Stomach (tissue), 9 donors: ENCODE data around the gene ARRDC4. TPM values are rescaled to one million over a fixed set of nuclear protein-coding genes. Genes with fewer than 3 reads are reported as not detected.
A peak's percentile ranks its signal among the peaks of the same experiment; 100 is the strongest.

ENCODE experiments used
- DNase-seq, 2 donors: peaks; one replicate each; pipeline versions ENCODE4 v3.0.0 to v3.0.0-alpha.2; 2013 to 2019
- H3K27ac ChIP-seq, 5 donors: fragments of 200-600 bp in 4 of 5; sonication (generic) in 4 of 5; one replicate each; pipeline ENCODE4 v1.5.1; 2013 to 2019; ENCODE audit warnings: mild to moderate bottlenecking in 1 of 5, moderate library complexity in 1 of 5
- H3K27me3 ChIP-seq, 3 donors: fragments of 200-600 bp; sonication (generic); one replicate each; pipeline ENCODE4 v1.5.1; 2017 to 2019; ENCODE audit warnings: mixed run types in 1 of 3
- H3K36me3 ChIP-seq, 4 donors: fragments of 200-600 bp; sonication (generic); 1 replicate in 3 of 4; 2 replicates in 1 of 4; pipeline ENCODE4 v1.5.1; 2016 to 2019
- H3K4me1 ChIP-seq, 4 donors: fragments of 200-600 bp; sonication (generic); one replicate each; pipeline ENCODE4 v1.5.1; 2016 to 2019
- H3K4me3 ChIP-seq, 4 donors: fragments of 200-600 bp; sonication (generic) in 3 of 4; one replicate each; pipeline ENCODE4 v1.5.1; 2016 to 2019; ENCODE audit warnings: mild to moderate bottlenecking in 1 of 4
- H3K9me3 ChIP-seq, 4 donors: fragments of 200-600 bp; sonication (generic); one replicate each; pipeline ENCODE4 v1.5.1; 2016 to 2019
- CTCF ChIP-seq, 7 experiments: fragments of 450-650 bp in 4 of 7; fragments of 200-600 bp in 3 of 7; sonication (generic) in 3 of 7; IDR thresholded peaks; one replicate each; pipeline ENCODE4 v1.5.1; 2016 to 2019; ENCODE audit warnings: antibody characterized with exemption in 7 of 7, control low read depth in 2 of 7, mild to moderate bottlenecking in 1 of 7
- EP300 ChIP-seq: sonication (generic); formaldehyde crosslinking; IDR thresholded peaks from one replicate; pipeline ENCODE4 v1.6.1; 2017; ENCODE audit warnings: antibody characterized with exemption
- POLR2A ChIP-seq, 4 donors: fragments of 450-650 bp; IDR thresholded peaks; one replicate each; pipeline ENCODE4 v1.6.1; 2016; ENCODE audit warnings: antibody characterized with exemption in 4 of 4, control low read depth in 2 of 4, mild to moderate bottlenecking in 1 of 4, moderate library complexity in 1 of 4
- POLR2AphosphoS5 ChIP-seq, 3 donors: sonication (generic); formaldehyde crosslinking; IDR thresholded peaks; one replicate each; pipeline ENCODE4 v1.6.1; 2016; ENCODE audit warnings: antibody characterized with exemption in 3 of 3
- WGBS, 5 donors: extraction: QIAGEN DNeasy Blood & Tissue Kit in 3 of 5; methylation state at CpG; one replicate each; pipeline versions ENCODE4 v1.1.5 to v1.1.7; 2013 to 2018; 5-methylcytosine and 5-hydroxymethylcytosine counted together
- intact Hi-C: fragments of 100-400 bp; cut with DNase I; formaldehyde crosslinking; loops from one replicate; pipeline ENCODE4 v1.15.1; 2023; ENCODE audit warnings: low total_unique reads
- polyA plus RNA-seq, 3 donors: library from polyadenylated mRNA; stranded (reverse); fragments of 200-250 nt; gene quantifications; one replicate each; pipeline ENCODE4 v1.2.3, GENCODE V29; 2013
- total RNA-seq, 5 donors: library from RNA; depleted of rRNA; stranded (reverse); fragments of >200 nt; gene quantifications; one replicate each; pipeline versions ENCODE4 v1.1.0 to v1.2.3, GENCODE V29; 2014 to 2016
- donor health status: healthy with polysubstance abuse.
- donor health status: Bipolar disorder and iron deficiency.
- donor health status: healthy.

Gene ARRDC4
- total and polyA plus RNA-seq, 8 donors: 13.2 to 110 (median 49.2) TPM

DNA sequence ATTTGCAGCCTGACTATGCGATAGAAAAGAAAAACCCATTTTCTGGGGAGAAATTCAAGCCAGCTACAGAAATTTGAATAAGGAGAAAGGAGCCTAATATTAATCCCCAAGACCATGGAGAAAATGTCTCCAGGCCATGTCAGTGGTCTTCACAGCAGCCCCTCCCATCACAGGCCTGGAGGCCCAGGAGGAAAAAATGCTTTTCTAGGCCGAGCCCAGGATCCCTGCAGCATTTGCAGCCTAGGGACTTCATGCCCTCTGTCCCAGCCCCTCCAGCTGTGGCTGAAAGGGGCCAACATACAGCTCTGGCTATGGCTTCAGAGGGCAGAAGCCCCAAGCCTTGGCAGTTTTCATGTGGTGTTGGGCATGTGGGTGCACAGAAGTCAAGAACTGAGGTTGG lies 26.3 kb downstream of the ARRDC4 start:
- Histone ChIP-seq H3K4me1 (no peaks in the 10 kb centered on the region), H3K36me3 (no peaks in the 10 kb centered on the region), H3K4me3 (no peak overlapping the region), H3K27ac (no peak overlapping the region), H3K9me3 (peaks cover 0 to 9% (median 3%) of the 10 kb centered on the region in 4 donors), H3K27me3 (peaks cover 0 to 1% (median 0%) of the 10 kb centered on the region in 3 donors)
- TF ChIP-seq CTCF (IDR thresholded peaks at IDR 0.05) (no peak), POLR2AphosphoS5 (IDR thresholded peaks at IDR 0.05) (no peak), POLR2A (IDR thresholded peaks at IDR 0.05) (no peak), EP300 (no peak)
- WGBS, 5 donors: 75 to 100% (median 90%) methylated on average over 1 to 2 of the region's 2 CpGs
- DNase-seq: no peak
- intact Hi-C loops: no loop called here

DNA sequence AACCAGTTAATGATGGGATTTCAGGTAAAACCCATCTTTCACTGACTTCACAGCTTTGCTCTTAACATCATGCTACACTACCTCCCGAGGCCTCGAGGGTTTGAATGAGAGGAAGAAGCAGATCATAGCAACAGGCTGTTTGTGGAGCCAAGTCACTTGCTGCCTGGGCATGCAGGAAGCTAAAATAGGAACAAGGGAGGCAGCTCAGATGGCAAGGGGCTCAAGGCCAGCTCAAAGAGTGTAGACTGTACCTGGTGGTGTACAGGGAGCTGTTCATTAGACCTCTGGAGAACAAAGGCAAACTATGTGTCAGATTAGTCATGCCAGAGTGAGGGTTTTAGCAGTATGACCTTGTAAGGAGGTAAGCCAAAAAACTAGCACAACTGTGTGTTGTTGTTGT lies 28.8 kb downstream of the ARRDC4 start:
- intact Hi-C loops: no loop called here
- H3K4me3 ChIP-seq: no peak overlapping the region
- TF ChIP-seq POLR2AphosphoS5 (IDR thresholded peaks at IDR 0.05) (no peak), EP300 (no peak)

GRCh38 chr15:97991972-97992541 lies 31.6 kb downstream of the ARRDC4 start:
- no peak for TF ChIP-seq POLR2A (IDR thresholded peaks at IDR 0.05)
- TF ChIP-seq POLR2AphosphoS5 (IDR thresholded peaks at IDR 0.05): no peak
- TF ChIP-seq EP300: no peak
- TF ChIP-seq CTCF (IDR thresholded peaks at IDR 0.05): no peak
- 32 to 66% (median 46%) methylated on average over 3 of the region's 3 CpGs for WGBS, 5 donors
- intact Hi-C loops: no loop called here

More for the DNA sequence above, 28.8 kb downstream of the ARRDC4 start:
- H3K27me3 ChIP-seq: no peaks in the 10 kb centered on the region
- peaks cover 0 to 9% (median 3%) of the 10 kb centered on the region in 4 donors for H3K9me3 ChIP-seq
- peak overlapping the region in 3 of 5 donors; percentile 3 to 28 (median 16) for H3K27ac ChIP-seq
- 48 to 72% (median 50%) methylated on average over 2 of the region's 2 CpGs for WGBS, 5 donors
- no peak for DNase-seq
- peaks cover 0 to 15% (median 9%) of the 10 kb centered on the region in 4 donors for H3K4me1 ChIP-seq
- no peaks in the 10 kb centered on the region for H3K36me3 ChIP-seq

GRCh38 chr15:97992823-97993222 lies 32.3 kb downstream of the ARRDC4 start:
- Histone ChIP-seq H3K4me1 (peaks cover 11 to 37% (median 20%) of the 10 kb centered on the region in 4 donors), H3K27me3 (no peaks in the 10 kb centered on the region), H3K4me3 (no peak overlapping the region), H3K27ac (peak overlapping the region in 1 of 5 donors; percentile 7), H3K36me3 (no peaks in the 10 kb centered on the region), H3K9me3 (no peaks in the 10 kb centered on the region)
- no peak for DNase-seq
- intact Hi-C loops: no loop called here
- no peak for TF ChIP-seq POLR2AphosphoS5 (IDR thresholded peaks at IDR 0.05)
- TF ChIP-seq EP300: no peak
- no peak for TF ChIP-seq CTCF (IDR thresholded peaks at IDR 0.05)
- no peak for TF ChIP-seq POLR2A (IDR thresholded peaks at IDR 0.05)
- 50 to 82% (median 55%) methylated on average over 1 of the region's 1 CpG for WGBS, 5 donors

More at GRCh38 chr15:97991972-97992541, 31.6 kb downstream of the ARRDC4 start:
- Histone ChIP-seq H3K4me1 (peaks cover 11 to 37% (median 20%) of the 10 kb centered on the region in 4 donors), H3K9me3 (peaks cover 0 to 4% (median under 1%) of the 10 kb centered on the region in 4 donors), H3K27me3 (no peaks in the 10 kb centered on the region), H3K27ac (peak overlapping the region in 3 of 5 donors; percentile 4 to 18 (median 7)), H3K4me3 (no peak overlapping the region), H3K36me3 (no peaks in the 10 kb centered on the region)
- peak; percentile 51 to 72 for DNase-seq

DNA sequence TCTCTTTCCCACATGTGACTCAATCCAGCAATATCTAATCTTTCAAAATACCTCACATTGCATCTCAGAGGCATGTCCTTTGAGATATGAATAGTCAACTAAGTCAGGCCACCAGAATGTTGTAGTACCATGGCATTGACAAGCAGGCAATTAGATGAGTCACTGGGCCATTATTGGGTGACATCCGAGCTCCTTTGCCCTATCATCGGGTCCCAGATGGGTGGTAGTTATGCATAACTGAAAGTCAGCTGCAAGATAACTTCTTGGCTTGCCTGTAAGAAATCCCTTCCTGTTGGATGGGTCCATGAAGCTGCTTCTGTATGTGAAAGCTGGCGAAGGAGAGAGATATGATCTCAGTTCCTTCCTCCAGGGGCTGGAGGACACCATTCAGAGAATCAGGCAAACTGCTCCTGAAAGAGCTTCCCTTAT lies 32.8 kb downstream of the ARRDC4 start:
- DNase-seq: no peak
- Histone ChIP-seq H3K4me1 (peaks cover 11 to 37% (median 20%) of the 10 kb centered on the region in 4 donors), H3K27me3 (no peaks in the 10 kb centered on the region)

More for the DNA sequence above, 32.8 kb downstream of the ARRDC4 start:
- Histone ChIP-seq H3K27ac (peak overlapping the region in 1 of 5 donors; percentile 20), H3K4me3 (no peak overlapping the region), H3K9me3 (no peaks in the 10 kb centered on the region), H3K36me3 (no peaks in the 10 kb centered on the region)
- TF ChIP-seq CTCF (IDR thresholded peaks at IDR 0.05) (no peak), POLR2A (IDR thresholded peaks at IDR 0.05) (no peak), POLR2AphosphoS5 (IDR thresholded peaks at IDR 0.05) (no peak), EP300 (no peak)
- intact Hi-C loops: no loop called here
- 53 to 75% (median 68%) methylated on average over 3 of the region's 3 CpGs for WGBS, 5 donors
